Transverse colon (tissue), 3 donors: ENCODE results near the gene SMYD5.

Source experiments
- CTCF ChIP-seq, 5 experiments: fragments of 200-600 bp in 3 of 5; fragments of 450-650 bp in 2 of 5; sonication (generic) in 3 of 5; IDR thresholded peaks; 1 replicate in 2 of 5; 2 replicates in 3 of 5; pipeline ENCODE4 v1.5.1; 2016 to 2017; ENCODE audit warnings: antibody characterized with exemption in 5 of 5, inconsistent platforms in 3 of 5, mild to moderate bottlenecking in 2 of 5, moderate library complexity in 1 of 5
- POLR2A ChIP-seq: fragments of 450-650 bp; IDR thresholded peaks from one replicate; pipeline ENCODE4 v1.6.1; 2016; ENCODE audit warnings: antibody characterized with exemption, mild to moderate bottlenecking, moderate library complexity

DNA sequence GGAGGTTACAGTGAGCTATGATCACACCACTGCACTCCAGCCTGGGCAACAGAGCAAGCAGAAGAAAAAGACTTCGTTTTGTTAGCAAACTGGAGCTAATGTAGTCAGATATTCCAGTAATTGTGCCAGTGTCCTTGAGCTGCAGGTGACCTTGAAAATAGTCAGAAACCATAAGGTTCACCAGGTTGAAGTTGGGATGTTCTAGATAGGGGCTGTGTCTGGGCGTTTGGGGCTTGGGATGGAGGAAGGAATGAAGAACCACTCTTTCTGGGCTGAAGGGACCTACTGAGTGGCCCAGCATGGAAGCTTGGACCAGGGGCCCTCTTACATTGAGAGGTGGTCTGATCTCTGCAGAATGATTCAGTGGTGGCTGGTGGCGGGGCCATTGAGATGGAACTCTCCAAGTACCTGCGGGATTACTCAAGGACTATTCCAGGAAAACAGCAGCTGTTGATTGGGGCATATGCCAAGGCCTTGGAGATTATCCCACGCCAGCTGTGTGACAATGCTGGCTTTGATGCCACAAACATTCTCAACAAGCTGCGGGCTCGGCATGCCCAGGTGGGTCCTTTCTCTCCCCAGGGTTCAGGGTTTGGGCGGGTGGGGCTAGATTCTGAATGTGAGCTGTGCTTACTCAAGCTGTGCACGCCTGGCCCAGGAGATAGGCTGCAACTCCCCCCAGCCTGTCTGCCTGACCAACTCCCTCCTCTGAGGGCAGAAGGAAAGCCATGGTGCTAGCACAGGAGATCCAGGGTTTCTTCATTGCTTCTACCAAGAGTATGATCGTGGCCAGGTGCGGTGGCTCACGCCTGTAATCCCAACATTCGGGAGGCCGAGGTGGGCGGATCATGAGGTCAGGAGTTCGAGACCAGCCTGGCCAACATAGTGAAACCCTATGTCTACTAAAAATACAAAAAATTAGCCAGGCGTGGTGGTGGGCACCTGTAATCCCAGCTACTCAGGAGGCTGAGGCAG is 37.1 kb downstream of the SMYD5 start:
- TF ChIP-seq CTCF (IDR thresholded peaks at IDR 0.05) (no peak), POLR2A (no peak)
